GM18858 (cell line): Measurements from ENCODE around the gene PACRG.

ENCODE experiments used
- ATAC-seq: cut with Tn5 transposase; IDR thresholded peaks from one replicate; pipeline ENCODE4 v1.9.1; 2021; ENCODE audit not compliant: unreplicated experiment

Gene PACRG

GRCh38 chr6:162773996-162774395 is 46.2 kb downstream of the PACRG start:
- ATAC-seq, result no peak

GRCh38 chr6:162777091-162777490 is 49.3 kb downstream of the PACRG start:
- no peak for ATAC-seq

GRCh38 chr6:162778603-162779002 is 50.8 kb downstream of the PACRG start:
- no peak for ATAC-seq

GRCh38 chr6:162785632-162786242 is 58.0 kb downstream of the PACRG start:
- ATAC-seq, result no peak

GRCh38 chr6:162798546-162799266 is 70.9 kb downstream of the PACRG start:
- no peak for ATAC-seq

GRCh38 chr6:162814426-162814973 is 86.7 kb downstream of the PACRG start:
- no peak for ATAC-seq

- ATAC-seq, result no peak
Observed at GRCh38 chr6:162817196-162817595, 89.4 kb downstream of the PACRG start.

- no peak for ATAC-seq
Observed at GRCh38 chr6:162819284-162819683, 91.5 kb downstream of the PACRG start.

GRCh38 chr6:162821102-162821501 is 93.3 kb downstream of the PACRG start:
- ATAC-seq, result no peak

GRCh38 chr6:162825597-162825996 is 97.8 kb downstream of the PACRG start:
- ATAC-seq, result no peak

GRCh38 chr6:162829013-162829742 is 101.4 kb downstream of the PACRG start:
- ATAC-seq, result no peak

- no peak for ATAC-seq
Observed at GRCh38 chr6:162833776-162834175, 106.0 kb downstream of the PACRG start.

- no peak for ATAC-seq
Observed at GRCh38 chr6:162845972-162846371, 118.2 kb downstream of the PACRG start.

- ATAC-seq, result no peak
Observed at GRCh38 chr6:162846723-162847122, 118.9 kb downstream of the PACRG start.

GRCh38 chr6:162849269-162849668 is 121.5 kb downstream of the PACRG start:
- no peak for ATAC-seq

GRCh38 chr6:162852192-162852591 is 124.4 kb downstream of the PACRG start:
- ATAC-seq, result no peak

GRCh38 chr6:162852840-162853577 is 125.2 kb downstream of the PACRG start:
- ATAC-seq, result no peak

GRCh38 chr6:162854228-162854627 is 126.5 kb downstream of the PACRG start:
- ATAC-seq, result no peak

- no peak for ATAC-seq
Observed at GRCh38 chr6:162854734-162855191, 127.0 kb downstream of the PACRG start.

GRCh38 chr6:162856885-162857284 is 129.1 kb downstream of the PACRG start:
- ATAC-seq, result no peak

GRCh38 chr6:162857326-162857725 is 129.6 kb downstream of the PACRG start:
- no peak for ATAC-seq
